ENCODE measurements around the gene CYP26B1. TPM values are rescaled to one million over a fixed set of nuclear protein-coding genes. Genes with fewer than 3 reads are reported as not detected.
A peak's percentile ranks its signal among the peaks of the same experiment; 100 is the strongest.

CYP26B1 gene
- total RNA-seq, 1 experiment from 2014 or later = 0.42 TPM

DNA sequence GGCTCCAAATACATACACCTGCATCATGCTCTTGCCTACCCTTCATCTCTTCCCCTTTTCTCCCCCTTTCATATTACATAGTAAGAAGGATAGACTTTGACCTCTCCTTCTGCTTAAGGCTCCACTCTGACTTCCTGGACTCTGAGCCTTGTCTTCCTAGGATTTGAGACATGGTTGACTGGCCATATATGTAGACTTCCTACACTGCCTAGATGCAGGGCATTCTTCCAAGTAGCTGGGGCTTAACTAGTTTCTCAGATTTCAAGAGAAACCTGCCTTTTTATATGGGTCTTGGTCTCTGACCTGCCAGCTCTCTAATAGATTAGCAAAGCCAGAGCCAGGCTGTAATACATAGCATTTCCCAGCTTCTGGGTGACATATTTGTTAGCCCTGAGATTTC, 35.4 kb upstream of the CYP26B1 start (continued):
- no peak for TF ChIP-seq ATF2 (CRISPR knock-in tag; IDR thresholded peaks at IDR 0.05; ENCODE audit: borderline replicate concordance, low read depth)
- TF ChIP-seq, protein P1, sequence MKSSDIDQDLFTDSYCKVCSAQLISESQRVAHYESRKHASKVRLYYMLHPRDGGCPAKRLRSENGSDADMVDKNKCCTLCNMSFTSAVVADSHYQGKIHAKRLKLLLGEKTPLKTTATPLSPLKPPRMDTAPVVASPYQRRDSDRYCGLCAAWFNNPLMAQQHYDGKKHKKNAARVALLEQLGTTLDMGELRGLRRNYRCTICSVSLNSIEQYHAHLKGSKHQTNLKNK (CRISPR knock-in tag; IDR thresholded peaks at IDR 0.05) = no peak

DNA sequence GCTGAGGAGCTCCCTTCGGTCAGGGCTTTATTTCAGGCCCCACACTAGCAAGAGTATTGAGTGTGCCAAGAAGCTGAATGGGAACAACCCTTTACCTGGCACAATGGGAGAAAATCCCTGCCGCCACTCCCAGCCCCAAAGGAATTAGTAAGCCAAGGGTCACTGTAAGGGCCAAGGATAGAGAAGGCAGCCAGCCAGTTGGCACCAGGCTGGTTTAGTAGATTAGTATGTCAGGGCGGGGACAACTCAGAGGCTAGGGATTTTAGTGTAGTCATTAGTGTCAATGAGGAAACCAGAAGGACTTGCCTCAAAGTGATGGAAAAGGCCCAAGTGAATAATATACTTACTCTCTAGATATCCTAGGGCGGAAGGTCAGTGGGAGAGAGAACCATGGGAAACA, 34.9 kb upstream of the CYP26B1 start:
- CTCF ChIA-PET = no interaction called here
- no peak for TF ChIP-seq NR1H2 (CRISPR knock-in tag; IDR thresholded peaks at IDR 0.05)
- no peak for TF ChIP-seq CREM (CRISPR knock-in tag; IDR thresholded peaks at IDR 0.05)
- no peak for TF ChIP-seq ZNF263 (CRISPR knock-in tag; IDR thresholded peaks at IDR 0.05; ENCODE audit: low read depth)
- TF ChIP-seq ZNF232 (CRISPR knock-in tag; IDR thresholded peaks at IDR 0.05) = no peak
- no peak for TF ChIP-seq ATF1 (CRISPR knock-in tag; IDR thresholded peaks at IDR 0.05)
- no peak for TF ChIP-seq ZNF138 (CRISPR knock-in tag; conservative IDR thresholded peaks at IDR 0.05)
- no peak for TF ChIP-seq OVOL2 (CRISPR knock-in tag; IDR thresholded peaks at IDR 0.05; ENCODE audit: borderline replicate concordance)
- TF ChIP-seq FOXP1 (CRISPR knock-in tag; IDR thresholded peaks at IDR 0.05; ENCODE audit: borderline replicate concordance) = no peak
- no peak for TF ChIP-seq ZBTB21 (CRISPR knock-in tag; IDR thresholded peaks at IDR 0.05; ENCODE audit: borderline replicate concordance)
- H3K27ac Mint-ChIP-seq = no peak overlapping the region
- H3K36me3 Mint-ChIP-seq = 0 out of 2 replicates have a peak, but pooled peaks cover 2% of the 10 kb centered on the region
- H3K27me3 Mint-ChIP-seq (ENCODE audit: low read depth) = no peaks in the 10 kb centered on the region
- POLR2A ChIA-PET = no interaction called here
- H3K4me3 Mint-ChIP-seq = no peak overlapping the region
- no peak for ATAC-seq
- peaks cover 3% of the 10 kb centered on the region; the same call in 1 of the 2 replicates for H3K9me3 Mint-ChIP-seq
- H3K4me1 Mint-ChIP-seq = peaks cover 15% of the 10 kb centered on the region
- no peak for DNase-seq (ENCODE audit: low spot score)

DNA sequence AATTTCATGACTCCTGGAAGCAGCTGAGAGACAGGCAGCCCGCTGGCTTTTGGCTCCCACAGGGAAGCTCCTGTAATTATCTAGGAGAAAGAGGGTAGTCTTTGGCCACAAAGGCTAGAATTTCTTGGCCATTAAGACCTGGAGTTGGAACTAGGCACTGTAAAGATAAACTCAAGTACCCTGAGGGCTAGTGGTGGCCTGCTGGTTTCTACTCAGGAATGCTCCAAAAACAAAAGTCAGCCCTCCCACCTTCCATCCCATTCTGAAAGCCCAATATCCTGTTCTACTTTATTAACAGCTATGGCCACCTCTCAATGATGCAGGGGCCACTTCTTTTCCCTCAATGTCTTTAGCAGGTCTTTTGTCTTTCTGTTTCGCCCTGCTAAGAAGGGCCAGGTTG, 34.0 kb upstream of the CYP26B1 start:
- Mint-ChIP-seq H3K27ac (peak overlapping the region; percentile 66), H3K36me3 (0 out of 2 replicates have a peak, but pooled peaks cover 2% of the 10 kb centered on the region), H3K4me3 (no peak overlapping the region), H3K27me3 (ENCODE audit: low read depth) (no peaks in the 10 kb centered on the region), H3K4me1 (peaks cover 15% of the 10 kb centered on the region), H3K9me3 (peaks cover 3% of the 10 kb centered on the region; the same call in 1 of the 2 replicates)
- ATAC-seq (peak; percentile 90), DNase-seq (ENCODE audit: low spot score) (no peak)
- POLR2A ChIA-PET = no interaction called here
- TF ChIP-seq, protein P2, sequence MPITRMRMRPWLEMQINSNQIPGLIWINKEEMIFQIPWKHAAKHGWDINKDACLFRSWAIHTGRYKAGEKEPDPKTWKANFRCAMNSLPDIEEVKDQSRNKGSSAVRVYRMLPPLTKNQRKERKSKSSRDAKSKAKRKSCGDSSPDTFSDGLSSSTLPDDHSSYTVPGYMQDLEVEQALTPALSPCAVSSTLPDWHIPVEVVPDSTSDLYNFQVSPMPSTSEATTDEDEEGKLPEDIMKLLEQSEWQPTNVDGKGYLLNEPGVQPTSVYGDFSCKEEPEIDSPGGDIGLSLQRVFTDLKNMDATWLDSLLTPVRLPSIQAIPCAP (CRISPR knock-in tag; IDR thresholded peaks at IDR 0.05) = no peak
- TF ChIP-seq, protein P3, sequence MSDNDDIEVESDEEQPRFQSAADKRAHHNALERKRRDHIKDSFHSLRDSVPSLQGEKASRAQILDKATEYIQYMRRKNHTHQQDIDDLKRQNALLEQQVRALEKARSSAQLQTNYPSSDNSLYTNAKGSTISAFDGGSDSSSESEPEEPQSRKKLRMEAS (CRISPR knock-in tag; IDR thresholded peaks at IDR 0.05) = no peak
- CTCF ChIA-PET = no interaction called here

DNA sequence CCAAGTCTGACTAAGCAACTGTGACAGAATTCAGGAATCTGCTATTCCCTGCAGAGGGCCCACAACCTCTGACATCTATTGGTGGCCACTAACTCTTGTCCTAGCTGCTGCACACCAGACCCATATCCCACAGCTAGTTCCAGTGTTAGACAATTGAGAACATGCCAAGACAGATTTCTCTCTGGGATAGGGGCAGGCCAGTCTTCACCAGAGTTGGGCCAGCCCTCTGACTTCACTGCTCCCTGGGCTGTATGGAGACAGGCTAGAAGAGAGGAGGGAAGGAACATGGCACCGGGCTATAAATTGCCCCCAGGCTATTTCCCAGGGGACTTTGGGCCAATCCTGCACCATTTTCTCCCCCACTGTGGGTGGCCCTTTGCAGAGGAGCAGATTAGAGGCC, 32.7 kb upstream of the CYP26B1 start:
- DNase-seq (ENCODE audit: low spot score) = no peak
- no peak overlapping the region for H3K27ac Mint-ChIP-seq
- no peak overlapping the region for H3K4me3 Mint-ChIP-seq
- ChIA-PET POLR2A (no interaction called here), CTCF (interaction anchor here (1.6 kb wide), 1 partner anchor 30 kb away, joined by 4 read pairs; no protein-coding TSS in a partner anchor)
- peaks cover 3% of the 10 kb centered on the region; the same call in 1 of the 2 replicates for H3K9me3 Mint-ChIP-seq
- peaks cover 15% of the 10 kb centered on the region for H3K4me1 Mint-ChIP-seq
- no peaks in the 10 kb centered on the region for H3K27me3 Mint-ChIP-seq (ENCODE audit: low read depth)
- peaks cover 2% of the 10 kb centered on the region; the same call in 1 of the 2 replicates for H3K36me3 Mint-ChIP-seq
- no peak for ATAC-seq
- no peak for TF ChIP-seq NR2C2 (CRISPR knock-in tag; IDR thresholded peaks at IDR 0.05)
- TF ChIP-seq ETV6 (CRISPR knock-in tag; IDR thresholded peaks at IDR 0.05) = no peak
- TF ChIP-seq ZNF138 (CRISPR knock-in tag; conservative IDR thresholded peaks at IDR 0.05) = no peak
- no peak for TF ChIP-seq ATF1 (CRISPR knock-in tag; IDR thresholded peaks at IDR 0.05)
- TF ChIP-seq GTF2I (CRISPR knock-in tag; conservative IDR thresholded peaks at IDR 0.05) = no peak
- TF ChIP-seq, protein P2 (CRISPR knock-in tag; IDR thresholded peaks at IDR 0.05) = no peak
- no peak for TF ChIP-seq NR3C1 (CRISPR knock-in tag; conservative IDR thresholded peaks at IDR 0.05; ENCODE audit: low read depth)
- TF ChIP-seq, protein P4, sequence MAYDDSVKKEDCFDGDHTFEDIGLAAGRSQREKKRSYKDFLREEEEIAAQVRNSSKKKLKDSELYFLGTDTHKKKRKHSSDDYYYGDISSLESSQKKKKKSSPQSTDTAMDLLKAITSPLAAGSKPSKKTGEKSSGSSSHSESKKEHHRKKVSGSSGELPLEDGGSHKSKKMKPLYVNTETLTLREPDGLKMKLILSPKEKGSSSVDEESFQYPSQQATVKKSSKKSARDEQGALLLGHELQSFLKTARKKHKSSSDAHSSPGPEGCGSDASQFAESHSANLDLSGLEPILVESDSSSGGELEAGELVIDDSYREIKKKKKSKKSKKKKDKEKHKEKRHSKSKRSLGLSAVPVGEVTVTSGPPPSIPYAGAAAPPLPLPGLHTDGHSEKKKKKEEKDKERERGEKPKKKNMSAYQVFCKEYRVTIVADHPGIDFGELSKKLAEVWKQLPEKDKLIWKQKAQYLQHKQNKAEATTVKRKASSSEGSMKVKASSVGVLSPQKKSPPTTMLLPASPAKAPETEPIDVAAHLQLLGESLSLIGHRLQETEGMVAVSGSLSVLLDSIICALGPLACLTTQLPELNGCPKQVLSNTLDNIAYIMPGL (CRISPR knock-in tag; IDR thresholded peaks at IDR 0.05) = no peak
- no peak for TF ChIP-seq PRRX2 (CRISPR knock-in tag; IDR thresholded peaks at IDR 0.05)
- no peak for TF ChIP-seq AFF4 (CRISPR knock-in tag; IDR thresholded peaks at IDR 0.05; ENCODE audit: borderline replicate concordance)
- no peak for TF ChIP-seq EMX1 (CRISPR knock-in tag; IDR thresholded peaks at IDR 0.05)
- TF ChIP-seq SOX15 (CRISPR knock-in tag; IDR thresholded peaks at IDR 0.05) = no peak

All from WTC11 (cell line).